Measurements from ENCODE around the gene ZMAT5.

ZMAT5 gene, protein sequence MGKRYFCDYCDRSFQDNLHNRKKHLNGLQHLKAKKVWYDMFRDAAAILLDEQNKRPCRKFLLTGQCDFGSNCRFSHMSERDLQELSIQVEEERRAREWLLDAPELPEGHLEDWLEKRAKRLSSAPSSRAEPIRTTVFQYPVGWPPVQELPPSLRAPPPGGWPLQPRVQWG

DNA sequence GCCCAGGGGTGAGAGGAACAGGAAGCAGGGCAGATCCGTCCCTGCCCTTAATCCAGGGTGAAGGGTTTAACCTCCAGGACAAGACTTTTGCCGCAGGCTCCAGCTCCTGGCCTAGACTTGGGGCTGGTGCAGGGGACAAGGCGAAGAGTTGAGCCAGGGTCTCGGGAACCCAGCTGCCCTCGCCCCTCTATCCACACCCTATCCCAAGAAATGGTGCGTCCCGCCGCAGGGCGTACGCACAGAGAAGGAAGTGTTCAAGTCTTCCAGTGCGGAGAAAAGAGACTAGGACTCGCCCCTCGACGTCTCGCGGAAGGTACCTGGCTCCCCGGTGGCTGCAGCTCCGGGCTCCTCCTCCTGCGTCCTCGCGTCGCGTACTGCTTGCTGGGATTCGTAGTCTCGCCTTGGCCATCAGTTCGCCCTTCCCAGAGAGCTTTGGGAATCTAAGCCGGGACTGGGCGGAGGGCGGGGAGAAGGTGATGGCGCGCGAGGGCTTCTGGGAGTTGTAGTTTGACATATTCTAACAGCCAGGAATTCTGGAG lies at the start of gene ZMAT5:
Gene ZMAT5 (minus strand): TSS at position 376 of the 539 bp plus-strand sequence. CDS start 18,463 bp downstream, outside the sequence.
- peak; percentile 95 for DNase-seq

DNA sequence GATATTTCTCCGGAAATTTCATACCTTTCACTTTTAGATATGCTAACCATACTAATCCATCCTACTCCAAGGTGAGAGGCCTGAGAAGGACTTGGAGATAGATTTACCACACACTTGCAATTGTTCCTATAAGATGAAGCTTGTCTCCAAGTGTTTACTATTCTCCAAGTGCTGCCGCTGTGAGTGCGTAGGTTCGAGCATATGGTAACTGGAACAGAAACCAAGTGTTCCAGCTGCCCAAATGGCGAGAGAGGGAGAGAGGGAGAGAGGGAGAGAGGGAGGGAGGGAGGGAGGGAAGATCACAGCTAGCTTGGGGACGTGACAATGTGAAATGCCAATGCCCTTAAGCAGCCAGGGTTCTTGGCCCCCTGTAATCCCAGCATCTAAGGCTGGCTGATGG lies 49.7 kb upstream of the ZMAT5 start:
- DNase-seq: no peak

DNA sequence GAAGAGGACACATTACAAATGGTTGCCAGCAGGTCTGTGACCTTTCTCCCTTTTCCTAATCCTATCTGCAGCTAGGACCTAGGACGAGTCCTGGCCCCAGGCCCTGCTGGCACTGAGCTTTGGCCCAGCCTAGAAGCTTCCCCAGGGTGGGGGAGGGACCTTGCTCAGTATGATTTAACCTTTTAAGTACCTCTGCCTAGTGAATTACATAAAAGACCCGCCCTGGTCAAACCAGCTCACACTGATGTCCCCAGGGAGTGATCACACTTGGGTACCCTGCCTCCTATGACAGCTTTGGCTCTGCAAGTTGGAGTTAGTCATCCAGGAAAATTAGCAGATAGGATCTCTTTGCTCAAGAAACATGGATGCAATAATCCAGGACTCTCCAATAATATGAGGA lies 49.3 kb upstream of the ZMAT5 start:
- no peak for DNase-seq

DNA sequence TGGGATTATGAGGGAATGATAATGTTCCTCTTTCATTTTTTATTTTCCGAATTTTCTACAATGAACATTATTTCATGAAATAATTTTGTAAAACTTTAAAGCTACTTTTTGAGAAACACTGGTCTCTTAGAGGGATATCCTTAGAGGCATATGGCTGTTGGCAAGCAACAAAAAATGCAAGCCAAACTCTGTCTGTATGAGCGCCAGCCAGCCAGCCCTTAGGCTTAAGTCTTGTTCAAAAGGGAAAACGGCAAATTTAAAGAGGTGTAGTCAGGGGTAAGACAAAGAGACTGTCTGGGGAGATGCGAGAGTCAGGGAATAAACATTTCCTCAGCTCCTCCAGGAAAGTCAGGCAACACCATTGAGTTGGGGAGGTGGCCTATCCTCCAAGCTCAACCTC lies 48.8 kb upstream of the ZMAT5 start:
- no peak for DNase-seq

DNA sequence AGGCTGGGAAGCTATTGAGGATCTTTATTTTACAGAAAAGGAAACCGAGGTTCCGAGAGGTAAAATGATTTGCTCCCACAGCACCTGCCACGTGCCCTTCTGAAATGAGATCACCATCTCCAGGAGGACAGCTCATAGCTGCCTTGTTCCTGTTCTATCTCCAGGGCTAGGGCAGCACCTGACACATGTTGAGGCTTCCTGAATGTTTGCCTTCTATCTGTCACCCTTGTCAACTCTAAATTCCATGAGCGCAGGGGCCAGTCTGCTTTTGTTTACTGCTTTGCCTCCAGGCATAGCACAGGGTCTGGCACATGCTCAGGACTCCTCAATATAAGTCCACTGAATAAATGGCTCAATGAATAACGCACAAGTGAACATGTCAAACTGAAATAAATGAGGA lies 47.2 kb upstream of the ZMAT5 start:
- no peak for DNase-seq

DNA sequence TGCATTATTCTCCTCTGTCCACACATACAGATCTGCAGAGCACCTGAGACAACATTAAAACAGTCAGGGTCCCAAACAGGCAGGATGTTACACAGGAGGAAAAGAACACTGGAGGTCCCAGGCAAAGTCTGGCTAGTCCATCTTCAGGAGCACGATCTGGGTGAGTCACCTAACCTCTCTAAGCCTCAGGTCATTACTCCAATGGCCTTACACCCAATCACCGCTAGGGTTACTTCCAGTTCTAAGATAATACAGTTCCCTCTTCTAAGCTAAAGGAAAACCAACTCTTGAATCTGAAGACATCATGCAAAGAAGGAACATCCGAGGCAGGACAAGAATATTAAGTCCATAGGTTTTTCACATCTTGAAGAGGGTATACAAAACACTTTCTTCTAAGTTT lies 46.8 kb upstream of the ZMAT5 start:
- DNase-seq: no peak

DNA sequence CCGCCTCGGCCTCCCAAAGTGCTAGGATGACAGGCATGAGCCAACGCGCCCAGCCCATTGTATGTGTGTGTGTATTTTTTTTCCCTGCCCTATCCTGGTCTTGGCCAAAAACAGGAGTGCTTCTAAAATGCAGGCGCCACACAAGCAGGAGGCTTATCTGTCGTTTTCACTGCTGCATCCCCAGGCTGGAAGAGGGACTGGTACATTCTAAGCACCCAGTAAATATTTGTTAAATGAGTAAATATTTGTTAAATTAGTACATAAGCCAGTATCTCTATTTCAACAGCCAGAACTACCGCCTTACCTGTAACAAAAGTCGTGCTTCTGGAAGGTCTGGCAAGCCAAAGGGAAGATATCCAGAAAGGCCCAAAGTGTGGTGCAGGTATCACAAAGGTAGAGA lies 46.3 kb upstream of the ZMAT5 start:
- DNase-seq: no peak

DNA sequence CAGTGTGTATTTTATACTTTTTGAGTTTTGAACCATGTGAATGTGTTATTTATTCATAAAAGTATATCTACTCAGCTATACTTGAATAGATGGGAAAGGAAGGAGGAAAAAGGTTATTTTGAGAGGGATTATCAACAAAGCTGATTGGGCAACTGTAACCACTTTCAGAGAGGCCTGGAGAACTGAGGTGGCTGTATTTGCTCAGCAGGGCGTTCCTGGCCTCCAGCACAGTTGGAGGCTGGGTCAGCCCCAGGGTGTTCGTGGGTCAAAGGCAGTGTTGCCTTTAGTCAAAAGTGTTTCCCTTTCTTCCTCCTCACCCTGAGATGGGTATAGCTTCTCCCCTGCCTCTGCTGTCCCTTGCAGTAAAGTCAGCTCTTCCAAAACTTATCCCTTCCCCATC lies 44.6 kb upstream of the ZMAT5 start:
- no peak for DNase-seq

DNA sequence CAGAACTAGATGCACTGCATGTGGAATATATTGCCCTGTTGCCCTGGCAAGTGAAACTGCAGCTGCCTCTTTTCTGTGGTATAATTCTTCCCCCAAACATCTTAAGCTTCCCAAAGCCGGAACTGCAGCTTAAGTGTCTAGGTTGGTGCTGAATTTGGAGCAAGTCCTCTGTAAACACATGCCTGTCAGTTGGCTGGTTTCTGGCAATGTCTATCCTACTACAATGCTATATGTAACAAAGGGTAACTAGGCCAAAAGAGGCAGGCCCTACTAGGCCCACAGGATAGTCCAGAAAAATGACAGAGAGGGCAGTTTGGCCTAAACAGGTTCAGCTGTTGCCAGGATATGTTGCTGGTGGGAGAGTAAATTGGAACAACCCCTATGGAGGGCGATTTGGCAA lies 43.4 kb upstream of the ZMAT5 start:
- DNase-seq: no peak

DNA sequence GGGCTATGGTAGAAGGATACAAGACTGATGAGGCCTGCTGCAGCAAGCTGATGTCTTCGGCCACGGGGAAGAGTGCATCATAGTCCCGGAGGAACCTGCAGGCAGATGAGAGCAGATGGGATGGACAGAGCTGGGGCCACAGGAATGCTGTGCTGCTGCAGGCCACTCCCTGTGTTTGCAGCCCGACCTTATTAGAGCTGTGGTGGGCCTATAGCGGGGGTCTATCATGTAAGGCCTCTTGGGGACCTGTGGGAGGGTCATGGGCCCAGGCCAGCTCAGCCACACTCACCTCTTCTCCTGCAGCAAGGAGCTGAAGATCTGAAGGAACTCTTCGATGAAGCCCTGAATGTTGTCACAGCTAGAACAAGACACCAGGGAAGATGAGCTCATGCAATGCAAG lies 39.4 kb upstream of the ZMAT5 start:
- no peak for DNase-seq

DNA sequence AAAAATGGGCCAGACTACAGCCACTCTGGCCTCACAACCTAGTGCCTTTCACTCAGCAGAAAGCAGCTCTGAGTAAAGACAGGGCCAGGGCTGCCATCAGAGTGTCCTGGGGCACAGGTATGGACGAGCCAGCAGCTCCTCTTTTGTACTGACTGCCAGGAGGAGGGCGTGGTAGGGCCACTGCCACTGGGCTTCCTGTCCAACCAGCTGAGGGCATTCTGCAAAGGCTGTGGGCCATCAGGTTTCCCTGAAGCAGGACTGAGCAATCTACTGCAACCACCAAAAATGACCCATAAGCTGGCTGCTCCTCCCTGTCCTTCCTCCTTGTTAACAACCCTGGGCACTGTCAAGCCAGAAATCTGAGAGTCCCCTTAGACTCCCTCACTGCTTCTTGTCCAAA lies 38.2 kb upstream of the ZMAT5 start:
- no peak for DNase-seq

DNA sequence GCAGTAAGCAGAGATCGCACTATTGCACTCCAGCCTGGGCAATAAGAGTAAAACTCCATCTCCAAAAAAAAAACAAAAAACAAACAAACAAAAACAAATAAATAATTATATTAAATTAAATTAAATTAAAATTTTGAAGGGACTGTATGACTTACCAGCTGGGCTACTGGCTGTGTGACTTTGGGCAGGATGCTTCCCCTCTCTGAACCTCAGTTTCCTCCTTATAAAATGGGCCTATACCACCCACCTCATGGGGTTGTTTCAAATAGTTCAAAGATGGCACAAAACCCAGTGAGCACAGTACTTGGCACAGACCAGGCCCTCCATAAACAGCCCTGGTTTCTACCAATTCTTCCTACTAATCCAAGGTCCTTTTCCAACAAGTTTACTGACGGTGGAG lies 36.4 kb upstream of the ZMAT5 start:
- no peak for DNase-seq

DNA sequence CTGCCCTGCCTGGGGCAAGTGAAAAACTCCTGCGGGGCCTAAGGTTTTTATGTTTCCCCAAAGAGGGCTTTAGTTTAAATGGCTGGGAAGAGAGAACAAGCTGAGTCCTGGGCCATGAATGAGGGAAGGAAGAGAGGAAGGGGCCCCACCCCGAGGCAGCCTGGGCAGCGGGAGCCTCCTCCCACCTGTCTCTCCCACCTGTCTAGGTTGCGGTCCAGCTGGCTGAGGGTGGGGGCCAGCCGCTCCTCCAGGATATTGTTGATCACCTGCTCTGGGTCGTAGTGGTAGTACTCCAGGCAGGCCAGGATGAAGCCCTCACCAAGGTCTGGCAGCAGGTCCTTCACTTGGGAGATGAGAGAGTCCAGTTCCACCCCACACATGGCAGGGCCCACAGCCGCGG lies 35.0 kb upstream of the ZMAT5 start:
- DNase-seq: no peak

DNA sequence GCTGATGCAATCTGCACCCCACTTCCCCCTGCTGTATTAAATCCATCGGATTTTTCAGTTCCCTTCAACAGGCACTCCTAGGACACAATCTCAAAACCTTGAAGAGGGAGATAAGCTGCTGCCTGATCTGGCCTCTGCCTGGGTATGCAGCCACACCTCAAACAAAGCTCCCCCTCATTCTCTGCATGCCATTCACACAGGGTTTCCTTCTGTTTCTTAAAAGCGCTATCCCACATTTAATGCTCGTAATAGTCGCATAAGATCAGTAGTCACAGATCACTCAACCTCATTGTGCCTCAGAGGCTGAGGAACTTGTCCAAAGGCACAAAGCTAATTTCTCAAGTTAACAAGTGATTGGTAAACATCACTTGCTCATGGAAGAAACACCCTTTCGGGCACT lies 34.3 kb upstream of the ZMAT5 start:
- no peak for DNase-seq

DNA sequence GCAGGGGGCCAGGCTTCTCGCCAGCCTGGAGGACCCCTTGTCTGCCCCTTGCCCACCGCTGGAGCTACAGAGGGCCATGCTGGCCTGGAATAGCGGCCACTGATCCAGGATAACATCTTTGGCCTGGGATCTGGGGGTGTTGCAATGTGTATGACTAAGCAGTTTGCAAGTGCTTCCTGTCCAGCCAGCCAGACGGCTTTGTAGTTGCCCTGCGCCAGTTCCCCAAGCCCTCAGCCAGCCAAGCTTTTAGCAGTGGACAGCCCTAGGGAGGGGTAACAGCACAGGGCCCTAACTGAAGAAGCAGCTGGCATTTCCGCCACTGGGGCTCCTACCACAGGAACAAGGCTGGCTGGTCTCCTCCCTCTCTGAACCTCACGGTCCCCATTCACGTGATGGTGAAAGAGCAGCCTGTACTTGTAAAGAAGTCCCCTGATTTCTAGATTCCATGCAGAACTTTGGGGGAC lies 32.4 kb upstream of the ZMAT5 start:
- DNase-seq: no peak

DNA sequence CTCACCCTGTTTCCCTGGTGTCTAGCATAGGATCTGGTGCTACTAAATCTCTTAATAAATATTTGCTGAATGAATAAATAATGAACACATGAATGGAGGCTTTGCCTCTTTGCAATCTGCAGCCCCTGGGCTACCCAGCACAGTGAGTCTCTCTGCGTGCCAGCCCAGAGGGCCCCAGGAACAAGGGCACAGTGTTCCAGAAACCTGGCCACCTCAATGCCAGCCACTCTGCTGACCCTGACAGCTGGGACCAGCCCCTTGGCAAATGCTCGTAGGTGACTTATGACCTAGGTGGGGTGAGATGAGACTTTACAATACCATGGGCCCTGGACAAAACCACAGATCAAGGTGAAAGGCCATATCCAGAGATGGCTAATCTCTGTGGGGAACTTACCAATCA lies 32.0 kb upstream of the ZMAT5 start:
- DNase-seq: no peak

DNA sequence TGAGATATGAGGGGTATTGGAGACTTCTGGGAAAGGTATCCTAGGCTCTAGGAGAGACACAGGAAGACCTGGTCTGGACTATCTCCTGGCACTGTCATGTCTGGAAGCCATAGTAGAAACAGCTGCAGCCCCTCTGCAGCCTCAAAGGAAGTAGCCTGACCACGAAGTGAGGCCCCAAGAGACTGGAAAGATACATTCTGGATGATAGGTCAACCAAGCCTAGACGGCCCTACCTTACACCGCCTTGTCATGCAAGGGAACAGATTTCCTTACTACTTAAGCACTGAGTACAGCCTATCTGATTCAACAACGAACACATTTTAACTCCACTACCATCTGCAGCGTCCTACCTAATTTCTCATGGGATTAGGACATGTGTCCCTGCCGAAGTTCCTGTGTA lies 31.5 kb upstream of the ZMAT5 start:
- no peak for DNase-seq

DNA sequence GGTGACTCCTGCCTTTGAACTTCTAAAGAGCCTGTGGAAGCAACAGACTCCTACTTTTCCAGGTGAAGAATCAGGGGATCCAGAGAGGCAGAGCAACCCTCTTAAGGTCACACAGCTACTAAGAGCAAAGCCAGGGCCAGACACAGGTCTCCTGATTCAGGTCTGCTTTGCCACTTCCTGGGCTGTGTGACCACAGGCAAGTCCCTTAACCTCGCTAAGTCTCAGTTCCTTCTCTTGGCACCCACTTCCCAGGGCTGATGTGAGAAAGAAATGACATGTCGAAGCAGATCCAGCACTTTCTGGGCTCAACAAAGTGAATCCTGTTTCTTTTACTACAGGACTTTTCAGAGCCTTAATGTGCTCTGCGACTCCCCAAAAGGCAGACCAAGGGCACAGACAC lies 30.5 kb upstream of the ZMAT5 start:
- DNase-seq: no peak

DNA sequence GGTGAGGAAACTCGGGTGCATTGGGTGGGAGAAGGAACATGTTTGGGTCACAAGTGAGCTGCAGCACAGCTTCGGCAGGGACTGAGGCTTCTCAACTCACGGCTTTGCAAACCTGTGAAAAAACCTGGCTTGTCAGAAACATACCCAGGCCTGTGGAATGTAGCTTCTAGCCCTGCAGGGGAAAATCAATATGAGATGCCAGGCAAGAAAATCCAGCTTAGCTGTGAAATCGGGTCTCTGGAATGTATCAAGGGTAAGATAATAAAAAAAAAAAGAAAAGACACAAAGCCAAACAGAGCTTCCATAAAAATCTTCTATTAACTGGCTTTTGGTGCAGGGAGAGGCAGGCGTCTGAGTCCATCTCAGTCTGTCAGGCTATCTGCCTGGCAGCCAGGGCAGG lies 28.9 kb upstream of the ZMAT5 start:
- no peak for DNase-seq

DNA sequence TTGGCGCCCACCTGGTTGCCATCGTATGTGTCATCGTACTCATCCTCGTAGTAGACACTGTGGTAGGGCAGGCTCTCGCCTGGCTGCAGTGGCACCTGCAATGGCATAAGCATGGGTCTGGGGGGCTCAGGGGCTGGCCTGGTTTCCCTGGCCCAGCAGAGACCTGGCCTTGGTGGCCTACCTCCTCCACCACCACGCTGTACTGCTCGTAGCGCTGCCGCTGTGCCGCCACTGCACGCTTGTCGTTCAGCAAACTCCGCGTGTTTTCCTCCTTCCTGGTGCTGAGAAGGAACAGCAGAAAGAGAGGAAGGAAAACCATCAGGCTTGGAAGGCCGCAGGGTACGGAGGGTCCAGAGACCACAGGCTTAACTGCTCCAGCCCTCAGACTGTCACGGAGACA lies 26.6 kb upstream of the ZMAT5 start:
- no peak for DNase-seq

DNA sequence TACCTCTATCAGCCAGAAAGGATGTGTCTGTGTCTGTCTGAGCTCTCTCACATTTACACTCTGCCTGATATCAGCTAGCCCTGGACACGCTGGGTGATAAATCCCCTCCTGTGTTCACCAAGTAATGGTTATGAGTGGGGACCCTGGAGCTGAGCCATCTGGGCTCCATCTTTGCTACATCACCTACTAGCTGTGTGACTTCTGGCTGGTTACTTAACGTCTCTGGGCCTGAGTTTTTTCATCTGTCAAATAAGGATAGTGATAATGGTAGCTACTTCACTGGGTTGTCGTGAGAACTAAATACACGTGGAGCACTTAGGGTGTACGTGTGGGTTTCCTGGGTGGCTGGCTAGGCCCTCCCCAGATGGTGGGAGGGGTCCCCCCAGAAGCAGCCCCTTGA lies 23.3 kb upstream of the ZMAT5 start:
- no peak for DNase-seq

DNA sequence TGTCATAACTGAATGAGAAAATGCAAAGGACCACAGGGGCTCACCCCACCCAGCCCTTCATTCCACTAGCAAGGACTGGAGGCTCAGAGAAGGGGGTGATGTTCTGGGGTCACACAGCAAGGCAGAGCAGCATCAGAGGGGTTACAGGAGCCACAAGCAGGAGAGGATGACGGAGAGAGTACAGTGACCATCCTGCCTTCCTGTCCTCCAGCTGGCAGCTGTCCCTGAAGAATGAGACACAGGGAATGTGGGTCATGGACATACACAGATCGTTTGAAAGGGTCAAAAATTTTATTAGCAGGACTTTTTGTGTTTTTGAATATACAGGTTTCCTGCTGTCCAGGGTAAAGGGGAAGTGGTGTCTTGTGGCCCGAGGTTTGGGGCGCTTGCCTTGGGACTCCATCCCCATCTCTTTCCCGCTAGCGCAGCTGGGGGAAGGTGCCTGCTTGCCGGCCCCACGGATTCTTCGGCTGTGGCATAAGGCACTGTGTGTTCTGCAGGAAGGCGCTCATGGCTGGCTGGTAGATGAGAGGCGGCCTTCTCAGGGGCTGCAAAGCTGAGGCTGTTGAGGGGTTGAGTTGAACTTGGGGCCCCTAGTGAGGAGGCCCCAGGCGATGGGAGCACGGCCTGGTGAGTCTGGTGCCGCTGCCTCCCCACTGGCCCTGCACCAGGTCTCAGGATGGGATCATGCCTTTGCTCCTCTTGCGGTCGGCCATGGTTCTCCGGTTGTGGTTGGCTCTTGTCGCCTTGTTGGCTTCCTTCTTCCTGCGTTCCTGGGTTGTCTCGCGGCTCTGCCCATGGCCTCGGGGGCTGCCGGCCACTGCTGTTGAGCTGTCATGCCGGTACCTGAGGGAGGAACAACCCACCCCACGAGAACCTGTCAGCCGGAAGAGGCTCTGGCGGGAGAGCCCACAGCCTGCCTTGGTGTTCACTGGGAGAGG lies 21.8 kb upstream of the ZMAT5 start:
- DNase-seq: no peak

DNA sequence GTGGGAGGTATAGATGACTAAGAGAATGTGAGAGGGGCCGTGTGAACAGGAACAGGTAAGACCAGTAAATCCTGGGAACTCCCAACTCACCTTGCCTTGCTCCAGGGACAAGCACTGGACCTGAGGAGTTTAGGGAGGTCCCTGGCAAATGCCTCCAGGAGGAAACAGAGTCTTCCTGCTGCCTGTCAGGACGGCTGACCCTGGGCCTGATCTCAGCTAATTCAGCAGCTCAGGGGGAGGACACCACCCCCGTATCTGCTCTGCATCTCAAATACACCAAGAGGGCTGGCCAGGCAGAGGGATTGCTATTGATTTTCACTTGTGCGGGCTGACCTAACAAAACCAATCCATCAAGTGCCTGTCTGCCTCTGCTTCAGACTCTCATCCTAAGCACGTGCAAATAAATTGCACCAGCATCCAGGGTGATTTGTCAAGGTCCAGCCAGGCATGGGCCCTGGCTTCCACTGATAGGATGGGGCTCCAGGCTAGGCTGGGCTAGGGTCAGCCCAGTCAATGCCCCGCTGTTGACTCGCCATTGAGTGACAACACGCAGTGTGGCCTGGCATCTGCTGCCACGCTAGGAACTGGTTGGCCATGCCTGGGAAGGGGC lies 20.7 kb upstream of the ZMAT5 start:
- DNase-seq: no peak

DNA sequence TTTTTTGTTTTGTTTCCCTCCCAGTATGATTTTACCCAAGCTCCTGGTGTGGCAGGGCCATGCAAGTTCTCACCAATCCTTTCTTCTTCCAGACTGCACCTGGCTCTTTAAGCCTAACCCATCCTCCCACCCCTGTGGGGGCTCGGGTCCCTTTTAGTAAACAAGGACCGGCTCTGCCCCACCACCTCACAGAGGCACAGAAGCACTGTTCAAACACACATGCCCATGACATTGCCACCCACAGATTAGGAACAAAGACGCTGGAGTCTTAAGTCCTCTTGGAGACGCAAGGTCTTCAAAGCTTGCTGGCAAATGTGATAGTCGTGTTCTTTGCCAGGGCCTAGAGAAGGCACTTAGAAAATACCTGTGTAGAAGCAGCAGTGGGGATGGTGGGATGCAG lies 19.2 kb upstream of the ZMAT5 start:
- no peak for DNase-seq
